Spinal cord (tissue), 10 donors: ENCODE measurements around the gene HRG. TPM values are rescaled to one million over a fixed set of nuclear protein-coding genes. Genes with fewer than 3 reads are reported as not detected.

Experiments
- DNase-seq, 6 donors: peaks; one replicate each; pipeline versions ENCODE4 v3.0.0 to v3.0.0-alpha.2; 2013 to 2015; ENCODE audit warnings: low spot score in 6 of 6, low read depth in 4 of 6
- H3K27ac ChIP-seq: one replicate; pipeline ENCODE4 v1.5.1; 2013; ENCODE audit warnings: low read depth, low read length, control low read depth
- H3K27me3 ChIP-seq: one replicate; pipeline ENCODE4 v1.6.1; 2013; ENCODE audit warnings: low read length; ENCODE audit not compliant: control insufficient read depth, insufficient read depth
- H3K36me3 ChIP-seq: one replicate; pipeline ENCODE4 v1.6.1; 2013; ENCODE audit warnings: low read length; ENCODE audit not compliant: control insufficient read depth, insufficient read depth
- H3K4me1 ChIP-seq: one replicate; pipeline ENCODE4 v1.6.1; 2013; ENCODE audit warnings: low read length; ENCODE audit not compliant: control insufficient read depth, insufficient read depth
- H3K4me3 ChIP-seq: one replicate; pipeline ENCODE4 v1.5.1; 2013; ENCODE audit warnings: low read depth, low read length, control low read depth
- H3K9me3 ChIP-seq: one replicate; pipeline ENCODE4 v1.6.1; 2013; ENCODE audit warnings: low read length; ENCODE audit not compliant: control insufficient read depth, insufficient read depth
- WGBS: methylation state at CpG from one replicate; pipeline ENCODE4 v1.1.5; 2013; ENCODE audit warnings: missing lambda C conversion rate; ENCODE audit not compliant: insufficient coverage; 5-methylcytosine and 5-hydroxymethylcytosine counted together
- polyA plus RNA-seq, 2 donors: library from polyadenylated mRNA; unstranded; fragments of 120-200 nt; gene quantifications; one replicate each; pipeline ENCODE4 v1.2.1, GENCODE V29; 2013; ENCODE audit not compliant: insufficient read length in 2 of 2
- total RNA-seq, 2 donors: library from RNA; depleted of rRNA in 1 of 2; stranded (reverse); fragments of 120-200 nt in 1 of 2; fragments of >200 nt in 1 of 2; gene quantifications; one replicate each; pipeline versions ENCODE4 v1.2.3 to v1.2.4, GENCODE V29; 2013 to 2014
- donor health status: healthy.

The HRG gene
- total and polyA plus RNA-seq, 4 donors = 0.11 to 0.17 TPM; not detected in 2

DNA sequence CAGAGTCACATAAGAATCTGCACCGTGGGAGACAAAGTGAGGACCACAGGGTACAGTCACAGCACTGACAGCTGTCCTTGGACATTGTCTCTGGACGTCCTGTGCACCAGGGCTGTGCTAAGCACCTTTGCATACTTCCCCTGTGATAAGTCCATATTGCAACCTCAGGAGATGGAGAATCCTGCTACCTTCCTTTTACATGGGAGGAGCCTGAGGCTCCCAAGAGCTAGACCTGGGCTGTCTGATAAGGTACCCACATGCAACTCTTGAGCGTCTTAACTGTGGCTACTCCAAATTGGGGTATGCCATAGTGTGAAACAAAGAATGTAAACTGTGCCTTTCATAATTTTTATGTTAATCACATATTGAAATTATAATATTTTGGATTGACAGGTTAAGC is 28.1 kb upstream of the HRG start:
- WGBS = 56% methylated on average over 2 of the region's 3 CpGs
- H3K27me3 ChIP-seq = peaks cover 2% of the 10 kb centered on the region

DNA sequence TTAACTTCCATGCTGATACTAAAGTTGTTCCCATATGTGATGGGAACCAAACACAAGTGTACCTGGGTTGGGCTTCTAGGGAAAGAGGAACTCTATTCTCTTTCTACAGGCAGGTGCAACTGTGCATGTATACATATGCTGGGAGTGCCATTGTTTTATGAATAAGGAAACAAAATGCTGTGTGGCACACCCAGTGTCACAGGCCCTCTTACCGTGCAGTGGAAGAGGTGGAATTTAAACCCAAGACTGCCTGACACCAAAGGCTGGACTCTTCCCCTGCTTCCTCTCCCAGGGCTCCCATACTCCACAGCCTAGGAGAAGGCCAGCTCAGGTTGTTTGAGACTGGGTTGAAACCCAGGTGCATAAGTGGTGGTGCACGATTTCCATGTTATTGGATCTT is 27.6 kb upstream of the HRG start:
- Histone ChIP-seq H3K9me3 (no peaks in the 10 kb centered on the region), H3K4me1 (peaks cover 4% of the 10 kb centered on the region), H3K27me3 (peaks cover 2% of the 10 kb centered on the region), H3K36me3 (no peaks in the 10 kb centered on the region), H3K4me3 (no peak overlapping the region), H3K27ac (no peak overlapping the region)
- no peak for DNase-seq
- 100% methylated on average over 1 of the region's 2 CpGs for WGBS

More for the DNA sequence above, 28.1 kb upstream of the HRG start:
- Histone ChIP-seq H3K36me3 (no peaks in the 10 kb centered on the region), H3K9me3 (no peaks in the 10 kb centered on the region), H3K4me1 (peaks cover 4% of the 10 kb centered on the region), H3K4me3 (no peak overlapping the region), H3K27ac (no peak overlapping the region)
- DNase-seq = no peak

DNA sequence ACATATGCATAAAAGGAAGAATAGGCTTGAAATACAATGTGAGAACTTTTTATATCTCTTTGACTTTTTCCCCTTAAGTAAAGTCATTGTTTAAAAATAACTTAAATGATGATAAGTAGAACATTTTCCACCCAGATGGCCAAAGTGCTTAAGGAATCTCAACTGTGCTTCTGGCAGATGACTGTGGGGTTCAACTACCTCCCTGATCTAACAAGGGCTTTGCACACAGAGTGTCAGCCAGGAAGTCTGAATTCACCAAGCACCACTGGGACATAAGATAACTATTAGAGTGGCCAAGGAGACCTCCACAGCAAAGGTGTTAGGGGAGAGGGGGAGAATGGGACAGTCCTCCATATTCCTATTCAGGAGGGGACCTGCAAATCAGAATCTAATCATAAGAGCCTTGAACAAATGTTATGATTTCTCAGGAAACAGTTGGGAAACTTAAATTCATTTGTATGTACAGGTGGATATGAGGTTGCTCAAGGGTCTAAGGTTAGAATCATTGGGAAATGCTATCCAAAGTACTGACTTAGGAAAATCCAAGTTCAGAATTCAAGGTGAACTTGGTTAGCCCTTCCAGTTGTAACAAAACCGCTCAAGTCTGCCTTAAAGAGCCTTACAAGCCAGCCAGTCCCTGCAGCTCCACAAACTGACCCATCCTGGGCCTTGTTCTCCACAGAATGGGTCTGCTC is 25.9 kb upstream of the HRG start, which contains the start of gene FETUB:
Gene FETUB, plus strand, starts transcription at position 622 of the 695 bp plus-strand sequence. Its CDS starts 62 bp downstream, at position 684.
- Histone ChIP-seq H3K27ac (no peak within 1 kb of the TSS), H3K4me1 (peaks cover 4% of the 10 kb centered on the region), H3K27me3 (peaks cover 2% of the 10 kb centered on the region), H3K4me3 (no peak within 1 kb of the TSS), H3K36me3 (no peaks in the 10 kb centered on the region), H3K9me3 (no peaks in the 10 kb centered on the region)
- WGBS = 82% methylated on average over 1 of the region's 1 CpG
- no peak for DNase-seq

DNA sequence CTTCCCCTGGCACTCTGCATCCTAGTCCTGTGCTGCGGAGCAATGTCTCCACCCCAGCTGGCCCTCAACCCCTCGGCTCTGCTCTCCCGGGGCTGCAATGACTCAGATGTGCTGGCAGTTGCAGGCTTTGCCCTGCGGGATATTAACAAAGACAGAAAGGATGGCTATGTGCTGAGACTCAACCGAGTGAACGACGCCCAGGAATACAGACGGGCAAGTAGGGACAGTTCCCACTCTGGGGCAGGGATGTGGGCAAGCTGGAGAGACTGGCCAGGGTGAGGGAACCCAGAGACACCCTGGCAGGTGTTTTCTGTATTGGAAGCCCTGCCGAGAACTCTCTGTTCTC is 25.4 kb upstream of the HRG start:
- H3K4me3 ChIP-seq = no peak overlapping the region
- no peaks in the 10 kb centered on the region for H3K9me3 ChIP-seq
- H3K27me3 ChIP-seq = peaks cover 2% of the 10 kb centered on the region
- peaks cover 4% of the 10 kb centered on the region for H3K4me1 ChIP-seq
- no peak for DNase-seq
- H3K27ac ChIP-seq = no peak overlapping the region
- no peaks in the 10 kb centered on the region for H3K36me3 ChIP-seq
- 34% methylated on average over 9 of the region's 9 CpGs for WGBS

DNA sequence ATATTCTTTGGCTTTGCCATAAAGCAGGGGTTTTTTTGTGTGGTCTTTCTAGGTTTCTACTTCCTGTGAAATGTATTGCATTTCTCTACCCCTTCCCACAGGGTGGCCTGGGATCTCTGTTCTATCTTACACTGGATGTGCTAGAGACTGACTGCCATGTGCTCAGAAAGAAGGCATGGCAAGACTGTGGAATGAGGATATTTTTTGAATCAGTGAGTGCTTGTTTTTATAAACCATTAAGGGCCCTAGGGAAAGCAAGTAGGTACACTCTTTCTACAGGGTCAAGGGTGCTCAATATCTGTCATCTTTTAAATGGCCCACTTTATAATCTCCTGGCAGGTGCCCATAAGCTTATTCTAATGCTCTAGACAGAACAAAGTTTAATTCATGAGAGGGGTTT is 24.9 kb upstream of the HRG start:
- H3K36me3 ChIP-seq = no peaks in the 10 kb centered on the region
- no peak overlapping the region for H3K4me3 ChIP-seq
- H3K27me3 ChIP-seq = peaks cover 2% of the 10 kb centered on the region
- no peak overlapping the region for H3K27ac ChIP-seq
- H3K9me3 ChIP-seq = no peaks in the 10 kb centered on the region
- no peak for DNase-seq
- H3K4me1 ChIP-seq = peaks cover 4% of the 10 kb centered on the region

DNA sequence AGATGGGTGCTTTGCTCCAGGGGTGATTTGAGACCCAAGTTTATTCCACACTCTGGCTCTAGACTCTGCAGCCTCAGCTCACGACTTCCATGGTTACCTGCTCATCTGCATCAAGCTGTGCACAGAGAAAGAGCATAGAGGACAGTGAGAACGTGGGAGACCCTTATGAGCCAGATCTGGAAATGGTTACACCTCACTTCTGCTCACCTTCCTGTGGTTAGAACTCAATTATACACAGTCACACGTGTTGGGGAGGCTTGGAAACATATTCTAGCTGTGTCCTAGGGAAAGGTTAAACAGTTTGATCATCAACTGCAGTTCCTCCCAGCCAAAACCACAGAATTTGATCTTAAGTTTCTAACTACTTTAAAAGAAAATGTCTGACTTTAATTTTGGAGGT is 23.8 kb upstream of the HRG start:
- Histone ChIP-seq H3K4me3 (no peak overlapping the region), H3K9me3 (no peaks in the 10 kb centered on the region), H3K27me3 (peaks cover 2% of the 10 kb centered on the region), H3K36me3 (no peaks in the 10 kb centered on the region), H3K4me1 (peaks cover 4% of the 10 kb centered on the region), H3K27ac (no peak overlapping the region)
- no peak for DNase-seq
- 80% methylated on average over 1 of the region's 3 CpGs for WGBS

DNA sequence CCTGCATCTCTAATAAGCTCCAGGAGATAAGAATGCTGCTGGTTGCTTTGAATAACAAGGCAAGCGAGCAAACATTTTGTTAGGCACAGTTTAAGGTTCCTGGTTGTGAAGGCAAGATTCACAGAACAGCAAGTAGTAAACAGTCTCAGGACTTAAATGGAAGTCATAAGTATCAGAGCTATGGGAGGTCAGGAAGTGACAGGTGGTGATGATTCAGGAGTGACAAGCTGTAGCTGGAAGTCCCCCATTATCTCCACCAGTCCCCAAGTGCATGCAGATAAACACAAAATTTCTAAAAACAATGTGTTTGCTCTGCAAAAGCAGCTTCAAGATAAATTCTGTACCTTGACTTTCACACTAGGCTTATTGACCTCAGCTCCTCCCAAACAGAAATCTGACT is 22.3 kb upstream of the HRG start:
- WGBS = 60% methylated on average over 1 of the region's 1 CpG
- Histone ChIP-seq H3K4me3 (no peak overlapping the region), H3K9me3 (no peaks in the 10 kb centered on the region), H3K27ac (no peak overlapping the region), H3K36me3 (no peaks in the 10 kb centered on the region), H3K27me3 (peaks cover 2% of the 10 kb centered on the region), H3K4me1 (peaks cover 4% of the 10 kb centered on the region)
- DNase-seq = no peak

DNA sequence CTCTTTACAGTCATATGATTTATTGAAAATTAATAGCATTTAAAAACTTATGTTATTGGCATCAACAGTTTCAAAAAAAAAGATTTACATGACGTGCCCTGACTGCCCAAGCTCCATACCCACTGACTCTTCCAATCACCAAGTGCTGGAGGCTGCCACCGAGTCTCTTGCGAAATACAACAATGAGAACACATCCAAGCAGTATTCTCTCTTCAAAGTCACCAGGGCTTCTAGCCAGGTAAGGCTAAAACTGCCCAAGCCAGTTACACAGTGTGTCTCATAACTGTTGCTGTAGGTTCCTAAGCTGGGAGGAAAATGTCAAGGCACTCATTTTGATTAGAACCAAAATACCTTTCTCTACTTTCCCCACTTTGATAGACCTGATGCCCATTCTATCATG is 21.1 kb upstream of the HRG start:
- no peak for DNase-seq
- WGBS = 90% methylated on average over 3 of the region's 3 CpGs

DNA sequence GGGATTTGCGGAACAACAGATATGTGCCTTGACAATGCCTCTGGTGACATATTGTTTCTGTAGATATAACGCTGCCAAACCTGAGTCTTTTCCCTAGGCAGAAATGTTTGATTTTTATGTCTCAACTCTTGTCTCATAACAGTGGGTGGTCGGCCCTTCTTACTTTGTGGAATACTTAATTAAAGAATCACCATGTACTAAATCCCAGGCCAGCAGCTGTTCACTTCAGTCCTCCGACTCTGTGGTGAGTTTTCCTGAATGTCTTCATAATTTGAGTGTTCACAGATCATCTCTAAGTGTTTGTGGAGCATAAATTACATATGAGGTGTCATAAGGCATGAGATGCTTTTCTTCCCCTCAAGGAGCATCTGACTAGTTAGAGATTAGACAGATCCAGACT is 19.7 kb upstream of the HRG start:
- Histone ChIP-seq H3K36me3 (no peaks in the 10 kb centered on the region), H3K9me3 (no peaks in the 10 kb centered on the region), H3K4me3 (no peak overlapping the region), H3K27ac (no peak overlapping the region), H3K4me1 (no peaks in the 10 kb centered on the region), H3K27me3 (no peaks in the 10 kb centered on the region)
- WGBS = 100% methylated on average over 1 of the region's 4 CpGs
- DNase-seq = no peak

More for the DNA sequence above, 21.1 kb upstream of the HRG start:
- Histone ChIP-seq H3K36me3 (no peaks in the 10 kb centered on the region), H3K4me1 (peaks cover 4% of the 10 kb centered on the region), H3K27ac (no peak overlapping the region), H3K27me3 (no peaks in the 10 kb centered on the region), H3K4me3 (no peak overlapping the region), H3K9me3 (no peaks in the 10 kb centered on the region)

DNA sequence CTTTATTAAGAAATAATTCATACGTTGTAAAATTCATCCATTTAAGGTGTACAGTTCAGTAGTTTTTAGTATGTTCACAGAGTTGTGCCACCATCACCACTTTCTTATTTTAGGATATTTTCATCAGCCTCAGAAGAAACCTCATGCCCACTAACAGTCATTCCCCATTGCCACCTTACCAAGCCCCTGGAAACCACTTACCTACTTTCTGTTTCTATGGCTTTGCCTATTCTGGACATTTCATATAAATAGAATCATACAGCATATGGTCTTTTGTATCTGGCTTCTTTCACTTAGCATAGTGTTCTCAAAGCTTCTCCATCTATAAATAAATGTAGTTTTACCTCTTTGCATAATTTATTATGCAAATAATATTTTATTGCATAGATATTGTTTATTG is 19.0 kb upstream of the HRG start:
- no peak for DNase-seq
- H3K4me1 ChIP-seq = no peaks in the 10 kb centered on the region
- H3K27me3 ChIP-seq = no peaks in the 10 kb centered on the region
- WGBS = no CpG with 5 or more reads among the region's 1 CpG
- no peak overlapping the region for H3K4me3 ChIP-seq
- no peak overlapping the region for H3K27ac ChIP-seq
- H3K9me3 ChIP-seq = no peaks in the 10 kb centered on the region
- no peaks in the 10 kb centered on the region for H3K36me3 ChIP-seq
